ENCODE data around the gene NAP1L1.

Gene NAP1L1

DNA sequence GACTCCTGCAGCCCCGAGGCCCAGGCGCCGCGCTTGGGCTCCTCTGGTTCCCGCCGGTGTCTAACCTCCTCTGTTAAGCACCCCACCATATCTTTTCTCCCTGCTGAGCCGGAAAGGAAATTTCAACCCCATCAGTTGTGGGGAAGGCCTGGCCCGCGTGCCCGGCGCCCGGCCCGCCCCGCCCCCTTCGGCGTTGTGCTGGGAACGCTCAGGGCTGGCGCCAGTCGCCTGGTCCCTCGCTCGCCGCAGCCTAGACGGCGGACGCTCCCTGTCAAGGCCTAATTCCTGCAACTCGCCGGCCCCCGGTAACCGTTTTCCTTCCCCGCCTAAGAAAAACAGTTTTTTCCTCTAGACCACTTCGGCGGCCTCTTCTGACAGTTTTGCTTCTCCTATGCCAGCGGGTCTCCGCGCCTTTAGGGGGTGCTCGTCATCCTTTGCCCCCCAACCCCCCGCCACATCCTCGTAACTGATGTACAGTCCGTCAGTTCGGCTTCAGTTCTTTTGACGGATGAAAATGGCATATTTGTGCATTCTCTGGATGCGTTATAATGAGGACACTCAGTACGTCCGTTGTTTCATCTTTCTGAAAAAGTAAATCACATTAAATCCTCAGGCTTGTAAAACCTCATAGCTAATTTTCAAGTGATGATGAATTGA is 506 bp upstream of the NAP1L1 start:
- peak; percentile 66 for DNase-seq (ENCODE audit: low read depth)
- TF ChIP-seq, protein P1, sequence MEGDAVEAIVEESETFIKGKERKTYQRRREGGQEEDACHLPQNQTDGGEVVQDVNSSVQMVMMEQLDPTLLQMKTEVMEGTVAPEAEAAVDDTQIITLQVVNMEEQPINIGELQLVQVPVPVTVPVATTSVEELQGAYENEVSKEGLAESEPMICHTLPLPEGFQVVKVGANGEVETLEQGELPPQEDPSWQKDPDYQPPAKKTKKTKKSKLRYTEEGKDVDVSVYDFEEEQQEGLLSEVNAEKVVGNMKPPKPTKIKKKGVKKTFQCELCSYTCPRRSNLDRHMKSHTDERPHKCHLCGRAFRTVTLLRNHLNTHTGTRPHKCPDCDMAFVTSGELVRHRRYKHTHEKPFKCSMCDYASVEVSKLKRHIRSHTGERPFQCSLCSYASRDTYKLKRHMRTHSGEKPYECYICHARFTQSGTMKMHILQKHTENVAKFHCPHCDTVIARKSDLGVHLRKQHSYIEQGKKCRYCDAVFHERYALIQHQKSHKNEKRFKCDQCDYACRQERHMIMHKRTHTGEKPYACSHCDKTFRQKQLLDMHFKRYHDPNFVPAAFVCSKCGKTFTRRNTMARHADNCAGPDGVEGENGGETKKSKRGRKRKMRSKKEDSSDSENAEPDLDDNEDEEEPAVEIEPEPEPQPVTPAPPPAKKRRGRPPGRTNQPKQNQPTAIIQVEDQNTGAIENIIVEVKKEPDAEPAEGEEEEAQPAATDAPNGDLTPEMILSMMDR (conservative IDR thresholded peaks at IDR 0.05; ENCODE audit: control insufficient read depth, insufficient read depth, low read depth, low read length), result peak; percentile 14
- peak overlapping the region; percentile 86 for H3K4me3 ChIP-seq (ENCODE audit: control insufficient read depth, low read depth, low read length)

DNA sequence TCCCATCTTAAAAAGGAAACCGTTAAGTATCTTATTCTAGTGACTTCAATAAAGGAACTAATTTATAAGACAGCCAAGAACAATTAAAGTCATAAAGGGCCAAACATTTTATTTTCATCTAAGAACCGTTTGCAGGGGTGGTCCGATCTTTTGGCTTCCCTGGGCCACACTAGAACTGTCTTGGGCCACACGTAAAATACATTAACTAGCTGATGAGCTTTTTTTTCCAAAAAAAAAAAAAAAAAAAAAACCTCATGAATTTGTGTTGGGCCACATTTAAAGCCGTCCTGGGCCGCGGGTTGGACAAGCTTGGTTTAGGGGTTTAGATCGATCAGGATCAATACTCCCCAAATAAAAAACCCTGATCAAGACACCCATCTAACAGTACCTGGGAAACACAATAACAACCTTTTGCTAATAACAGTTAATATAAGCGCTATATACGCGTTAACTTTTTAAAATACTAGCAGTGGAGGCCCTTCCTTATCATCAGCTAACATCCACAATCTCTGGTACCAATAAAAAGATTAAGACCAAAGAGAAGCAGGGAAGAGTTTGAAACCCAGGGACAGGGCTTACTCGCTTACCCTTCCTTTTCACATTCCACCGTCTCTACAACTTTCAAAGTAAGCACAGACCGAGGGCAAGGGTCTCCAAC is 1.1 kb downstream of the NAP1L1 start:
- no peak for DNase-seq (ENCODE audit: low read depth)

GRCh38 chr12:76081909-76082308 is 2.6 kb downstream of the NAP1L1 start:
- TF ChIP-seq, protein P1 (conservative IDR thresholded peaks at IDR 0.05; ENCODE audit: control insufficient read depth, insufficient read depth, low read depth, low read length), result no peak
- no peak overlapping the region for H3K4me3 ChIP-seq (ENCODE audit: control insufficient read depth, low read depth, low read length)
- no peak for DNase-seq (ENCODE audit: low read depth)

More for the DNA sequence above, 1.1 kb downstream of the NAP1L1 start:
- peak overlapping the region; percentile 86 for H3K4me3 ChIP-seq (ENCODE audit: control insufficient read depth, low read depth, low read length)
- TF ChIP-seq, protein P1 (conservative IDR thresholded peaks at IDR 0.05; ENCODE audit: control insufficient read depth, insufficient read depth, low read depth, low read length), result no peak

- TF ChIP-seq, protein P1 (conservative IDR thresholded peaks at IDR 0.05; ENCODE audit: control insufficient read depth, insufficient read depth, low read depth, low read length), result peak; percentile 27
- no peak overlapping the region for H3K4me3 ChIP-seq (ENCODE audit: control insufficient read depth, low read depth, low read length)
- no peak for DNase-seq (ENCODE audit: low read depth)
Measured at GRCh38 chr12:76080729-76081415, 3.6 kb downstream of the NAP1L1 start.

GRCh38 chr12:76080017-76080728 is 4.3 kb downstream of the NAP1L1 start:
- TF ChIP-seq, protein P1 (conservative IDR thresholded peaks at IDR 0.05; ENCODE audit: control insufficient read depth, insufficient read depth, low read depth, low read length), result no peak
- no peak overlapping the region for H3K4me3 ChIP-seq (ENCODE audit: control insufficient read depth, low read depth, low read length)
- DNase-seq (ENCODE audit: low read depth), result no peak

GRCh38 chr12:76078748-76079147 is 5.7 kb downstream of the NAP1L1 start:
- no peak for DNase-seq (ENCODE audit: low read depth)
- no peak overlapping the region for H3K4me3 ChIP-seq (ENCODE audit: control insufficient read depth, low read depth, low read length)
- TF ChIP-seq, protein P1 (conservative IDR thresholded peaks at IDR 0.05; ENCODE audit: control insufficient read depth, insufficient read depth, low read depth, low read length), result no peak

All from fibroblast of mammary gland (primary cell).